Measurements from ENCODE around the gene AMMECR1L. TPM values are rescaled to one million over a fixed set of nuclear protein-coding genes. Genes with fewer than 3 reads are reported as not detected.
A peak's percentile ranks its signal among the peaks of the same experiment; 100 is the strongest.

The AMMECR1L gene
- total and polyA plus RNA-seq, 2 experiments from 2014 or later, result 7.8 to 17.7 TPM

GRCh38 chr2:127860130-127860529, 25.6 kb downstream of the AMMECR1L start:
- H3K27ac Mint-ChIP-seq, result no peak overlapping the region
- peaks cover 31% of the 10 kb centered on the region for H3K36me3 Mint-ChIP-seq (ENCODE audit: low read depth)
- Histone ChIP-seq H3K4me3 (peak overlapping the region; percentile 28), H3F3A (replicated peaks; ENCODE audit: low read depth) (peaks cover 15% of the 10 kb centered on the region), H3K9me2 (ENCODE audit: insufficient read depth) (no peaks in the 10 kb centered on the region), H3K27me3 (ENCODE audit: insufficient read depth) (no peaks in the 10 kb centered on the region), H3K27ac (ENCODE audit: low read depth) (no peak overlapping the region), H3K4me1 (ENCODE audit: insufficient read depth) (peaks cover 20% of the 10 kb centered on the region), H2AFZ (no peak overlapping the region), H3K79me2 (replicated peaks; ENCODE audit: insufficient read depth) (peaks cover 27% of the 10 kb centered on the region), H4K20me1 (replicated peaks; ENCODE audit: insufficient read depth) (peaks cover 11% of the 10 kb centered on the region), H3K4me2 (peak overlapping the region; percentile 65), H3K36me3 (ENCODE audit: insufficient read depth) (peaks cover 10% of the 10 kb centered on the region)
- H3K4me3 Mint-ChIP-seq, result no peak overlapping the region
- ATAC-seq (no peak), DNase-seq (ENCODE audit: low spot score) (peak; percentile 26)
- H3K27me3 Mint-ChIP-seq (ENCODE audit: insufficient read depth, low read depth, poor library complexity), result peaks cover 24% of the 10 kb centered on the region
- peaks cover 6% of the 10 kb centered on the region; the same call in 2 of the 3 replicates for H3K9me3 Mint-ChIP-seq
- peaks cover 34% of the 10 kb centered on the region for H3K4me1 Mint-ChIP-seq
- TF ChIP-seq, protein P1, sequence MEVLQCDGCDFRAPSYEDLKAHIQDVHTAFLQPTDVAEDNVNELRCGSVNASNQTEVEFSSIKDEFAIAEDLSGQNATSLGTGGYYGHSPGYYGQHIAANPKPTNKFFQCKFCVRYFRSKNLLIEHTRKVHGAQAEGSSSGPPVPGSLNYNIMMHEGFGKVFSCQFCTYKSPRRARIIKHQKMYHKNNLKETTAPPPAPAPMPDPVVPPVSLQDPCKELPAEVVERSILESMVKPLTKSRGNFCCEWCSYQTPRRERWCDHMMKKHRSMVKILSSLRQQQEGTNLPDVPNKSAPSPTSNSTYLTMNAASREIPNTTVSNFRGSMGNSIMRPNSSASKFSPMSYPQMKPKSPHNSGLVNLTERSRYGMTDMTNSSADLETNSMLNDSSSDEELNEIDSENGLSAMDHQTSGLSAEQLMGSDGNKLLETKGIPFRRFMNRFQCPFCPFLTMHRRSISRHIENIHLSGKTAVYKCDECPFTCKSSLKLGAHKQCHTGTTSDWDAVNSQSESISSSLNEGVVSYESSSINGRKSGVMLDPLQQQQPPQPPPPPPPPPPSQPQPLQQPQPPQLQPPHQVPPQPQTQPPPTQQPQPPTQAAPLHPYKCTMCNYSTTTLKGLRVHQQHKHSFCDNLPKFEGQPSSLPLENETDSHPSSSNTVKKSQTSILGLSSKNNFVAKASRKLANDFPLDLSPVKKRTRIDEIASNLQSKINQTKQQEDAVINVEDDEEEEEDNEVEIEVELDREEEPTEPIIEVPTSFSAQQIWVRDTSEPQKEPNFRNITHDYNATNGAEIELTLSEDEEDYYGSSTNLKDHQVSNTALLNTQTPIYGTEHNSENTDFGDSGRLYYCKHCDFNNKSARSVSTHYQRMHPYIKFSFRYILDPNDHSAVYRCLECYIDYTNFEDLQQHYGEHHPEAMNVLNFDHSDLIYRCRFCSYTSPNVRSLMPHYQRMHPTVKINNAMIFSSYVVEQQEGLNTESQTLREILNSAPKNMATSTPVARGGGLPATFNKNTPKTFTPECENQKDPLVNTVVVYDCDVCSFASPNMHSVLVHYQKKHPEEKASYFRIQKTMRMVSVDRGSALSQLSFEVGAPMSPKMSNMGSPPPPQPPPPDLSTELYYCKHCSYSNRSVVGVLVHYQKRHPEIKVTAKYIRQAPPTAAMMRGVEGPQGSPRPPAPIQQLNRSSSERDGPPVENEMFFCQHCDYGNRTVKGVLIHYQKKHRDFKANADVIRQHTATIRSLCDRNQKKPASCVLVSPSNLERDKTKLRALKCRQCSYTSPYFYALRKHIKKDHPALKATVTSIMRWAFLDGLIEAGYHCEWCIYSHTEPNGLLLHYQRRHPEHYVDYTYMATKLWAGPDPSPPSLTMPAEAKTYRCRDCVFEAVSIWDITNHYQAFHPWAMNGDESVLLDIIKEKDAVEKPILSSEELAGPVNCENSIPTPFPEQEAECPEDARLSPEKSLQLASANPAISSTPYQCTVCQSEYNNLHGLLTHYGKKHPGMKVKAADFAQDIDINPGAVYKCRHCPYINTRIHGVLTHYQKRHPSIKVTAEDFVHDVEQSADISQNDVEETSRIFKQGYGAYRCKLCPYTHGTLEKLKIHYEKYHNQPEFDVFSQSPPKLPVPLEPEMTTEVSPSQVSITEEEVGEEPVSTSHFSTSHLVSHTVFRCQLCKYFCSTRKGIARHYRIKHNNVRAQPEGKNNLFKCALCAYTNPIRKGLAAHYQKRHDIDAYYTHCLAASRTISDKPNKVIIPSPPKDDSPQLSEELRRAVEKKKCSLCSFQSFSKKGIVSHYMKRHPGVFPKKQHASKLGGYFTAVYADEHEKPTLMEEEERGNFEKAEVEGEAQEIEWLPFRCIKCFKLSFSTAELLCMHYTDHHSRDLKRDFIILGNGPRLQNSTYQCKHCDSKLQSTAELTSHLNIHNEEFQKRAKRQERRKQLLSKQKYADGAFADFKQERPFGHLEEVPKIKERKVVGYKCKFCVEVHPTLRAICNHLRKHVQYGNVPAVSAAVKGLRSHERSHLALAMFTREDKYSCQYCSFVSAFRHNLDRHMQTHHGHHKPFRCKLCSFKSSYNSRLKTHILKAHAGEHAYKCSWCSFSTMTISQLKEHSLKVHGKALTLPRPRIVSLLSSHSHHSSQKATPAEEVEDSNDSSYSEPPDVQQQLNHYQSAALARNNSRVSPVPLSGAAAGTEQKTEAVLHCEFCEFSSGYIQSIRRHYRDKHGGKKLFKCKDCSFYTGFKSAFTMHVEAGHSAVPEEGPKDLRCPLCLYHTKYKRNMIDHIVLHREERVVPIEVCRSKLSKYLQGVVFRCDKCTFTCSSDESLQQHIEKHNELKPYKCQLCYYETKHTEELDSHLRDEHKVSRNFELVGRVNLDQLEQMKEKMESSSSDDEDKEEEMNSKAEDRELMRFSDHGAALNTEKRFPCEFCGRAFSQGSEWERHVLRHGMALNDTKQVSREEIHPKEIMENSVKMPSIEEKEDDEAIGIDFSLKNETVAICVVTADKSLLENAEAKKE (CRISPR knock-in tag; IDR thresholded peaks at IDR 0.05), result no peak
- no peak for TF ChIP-seq ETS1 (IDR thresholded peaks at IDR 0.05)

GRCh38 chr2:127859712-127860085, 26.1 kb downstream of the AMMECR1L start:
- Mint-ChIP-seq H3K4me1 (peaks cover 35% of the 10 kb centered on the region), H3K27me3 (ENCODE audit: insufficient read depth, low read depth, poor library complexity) (peaks cover 24% of the 10 kb centered on the region), H3K27ac (peak overlapping the region; percentile 44; the same call in 1 of the 2 replicates), H3K9me3 (peaks cover 6% of the 10 kb centered on the region; the same call in 2 of the 3 replicates), H3K36me3 (ENCODE audit: low read depth) (peaks cover 26% of the 10 kb centered on the region), H3K4me3 (peak overlapping the region; percentile 55; the same call in 2 of the 3 replicates)
- H3K27me3 ChIP-seq (ENCODE audit: insufficient read depth), result no peaks in the 10 kb centered on the region
- peaks cover 9% of the 10 kb centered on the region for H3K36me3 ChIP-seq (ENCODE audit: insufficient read depth)
- peaks cover 11% of the 10 kb centered on the region for H4K20me1 ChIP-seq (replicated peaks; ENCODE audit: insufficient read depth)
- ATAC-seq (peak; percentile 71), DNase-seq (ENCODE audit: low spot score) (peak; percentile 95)
- no peaks in the 10 kb centered on the region for H3K9me2 ChIP-seq (ENCODE audit: insufficient read depth)
- H3K27ac ChIP-seq (ENCODE audit: low read depth), result no peak overlapping the region
- peaks cover 20% of the 10 kb centered on the region for H3K4me1 ChIP-seq (ENCODE audit: insufficient read depth)
- H3F3A ChIP-seq (replicated peaks; ENCODE audit: low read depth), result peaks cover 15% of the 10 kb centered on the region
- H2AFZ ChIP-seq, result no peak overlapping the region
- no peak for TF ChIP-seq REST (IDR thresholded peaks at IDR 0.05; ENCODE audit: unreplicated experiment)
- no peak for TF ChIP-seq JUNB (IDR thresholded peaks at IDR 0.05; ENCODE audit: unreplicated experiment)
- TF ChIP-seq POLR2AphosphoS5 (IDR thresholded peaks at IDR 0.05; ENCODE audit: low read depth), result 0 out of 2 replicates have a peak, but pooled peaks have one; percentile 42
- H3K79me2 ChIP-seq (replicated peaks; ENCODE audit: insufficient read depth), result peaks cover 31% of the 10 kb centered on the region
- peak overlapping the region; percentile 28 for H3K4me3 ChIP-seq
- H3K4me2 ChIP-seq, result peak overlapping the region; percentile 65
